ENCODE data around the gene TMEFF2.

DNA sequence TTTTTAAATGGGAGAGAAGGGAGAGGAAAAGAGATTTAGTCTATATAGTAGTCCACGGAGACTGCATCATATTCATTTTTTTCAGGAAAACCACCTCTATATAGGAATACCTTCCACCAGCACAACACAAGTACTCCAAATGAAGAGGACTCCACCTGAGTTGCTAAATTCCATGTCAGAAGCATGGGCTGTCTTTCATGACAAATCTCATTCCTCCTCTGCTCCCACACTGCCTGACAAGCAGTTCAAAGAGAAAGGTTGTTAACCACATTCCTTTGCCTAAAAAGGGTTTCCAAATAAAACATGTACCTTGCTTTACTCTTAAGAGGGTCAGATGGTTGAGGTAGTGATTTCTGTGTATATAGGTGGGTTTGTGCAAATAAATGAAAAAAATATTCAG, 122.0 kb downstream of the TMEFF2 start:
- no peak for TF ChIP-seq TAF1 (IDR thresholded peaks at IDR 0.05; ENCODE audit: borderline replicate concordance, insufficient read depth, low read length)
- no peak for TF ChIP-seq SIN3A (IDR thresholded peaks at IDR 0.05; ENCODE audit: borderline replicate concordance, insufficient read depth, low read length)
- TF ChIP-seq, protein P1, sequence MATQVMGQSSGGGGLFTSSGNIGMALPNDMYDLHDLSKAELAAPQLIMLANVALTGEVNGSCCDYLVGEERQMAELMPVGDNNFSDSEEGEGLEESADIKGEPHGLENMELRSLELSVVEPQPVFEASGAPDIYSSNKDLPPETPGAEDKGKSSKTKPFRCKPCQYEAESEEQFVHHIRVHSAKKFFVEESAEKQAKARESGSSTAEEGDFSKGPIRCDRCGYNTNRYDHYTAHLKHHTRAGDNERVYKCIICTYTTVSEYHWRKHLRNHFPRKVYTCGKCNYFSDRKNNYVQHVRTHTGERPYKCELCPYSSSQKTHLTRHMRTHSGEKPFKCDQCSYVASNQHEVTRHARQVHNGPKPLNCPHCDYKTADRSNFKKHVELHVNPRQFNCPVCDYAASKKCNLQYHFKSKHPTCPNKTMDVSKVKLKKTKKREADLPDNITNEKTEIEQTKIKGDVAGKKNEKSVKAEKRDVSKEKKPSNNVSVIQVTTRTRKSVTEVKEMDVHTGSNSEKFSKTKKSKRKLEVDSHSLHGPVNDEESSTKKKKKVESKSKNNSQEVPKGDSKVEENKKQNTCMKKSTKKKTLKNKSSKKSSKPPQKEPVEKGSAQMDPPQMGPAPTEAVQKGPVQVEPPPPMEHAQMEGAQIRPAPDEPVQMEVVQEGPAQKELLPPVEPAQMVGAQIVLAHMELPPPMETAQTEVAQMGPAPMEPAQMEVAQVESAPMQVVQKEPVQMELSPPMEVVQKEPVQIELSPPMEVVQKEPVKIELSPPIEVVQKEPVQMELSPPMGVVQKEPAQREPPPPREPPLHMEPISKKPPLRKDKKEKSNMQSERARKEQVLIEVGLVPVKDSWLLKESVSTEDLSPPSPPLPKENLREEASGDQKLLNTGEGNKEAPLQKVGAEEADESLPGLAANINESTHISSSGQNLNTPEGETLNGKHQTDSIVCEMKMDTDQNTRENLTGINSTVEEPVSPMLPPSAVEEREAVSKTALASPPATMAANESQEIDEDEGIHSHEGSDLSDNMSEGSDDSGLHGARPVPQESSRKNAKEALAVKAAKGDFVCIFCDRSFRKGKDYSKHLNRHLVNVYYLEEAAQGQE (IDR thresholded peaks at IDR 0.05; ENCODE audit: insufficient read depth in 1 of 2, low read depth in 2 of 2, low read length in 2 of 2): no peak
- no peak for TF ChIP-seq POLR2AphosphoS5 (IDR thresholded peaks at IDR 0.05; ENCODE audit: low read depth, low read length)
- TF ChIP-seq FOXP2 (optimal IDR thresholded peaks at IDR 0.05; ENCODE audit: borderline replicate concordance, extremely low read depth, extremely low read length, insufficient read depth): no peak

Measured in PFSK-1 (cell line).